ENCODE results near the gene RRP8.

DNA sequence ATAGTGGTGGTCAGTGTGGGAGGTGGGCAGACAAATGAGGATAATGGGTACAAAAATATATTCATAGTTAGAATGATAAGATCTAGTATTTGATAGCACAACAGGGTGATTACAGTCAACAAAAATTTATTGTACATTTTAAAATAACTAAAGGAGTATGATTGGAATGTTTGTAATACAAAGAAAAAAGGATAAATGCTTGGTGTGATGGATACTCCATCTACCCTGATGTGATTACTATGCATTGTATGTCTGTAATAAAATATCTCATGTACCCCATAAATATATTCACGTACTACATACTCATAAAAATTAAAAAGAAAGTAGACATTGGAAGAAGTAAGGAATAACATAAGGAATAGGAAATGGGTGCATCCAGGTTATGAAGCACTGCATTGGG lies 15.4 kb downstream of the RRP8 start:
- TF ChIP-seq RAD21 (IDR thresholded peaks at IDR 0.05; ENCODE audit: low read depth) (no peak), CREB1 (IDR thresholded peaks at IDR 0.05; ENCODE audit: low read depth) (no peak), NFIC (IDR thresholded peaks at IDR 0.05) (no peak), YY1 (IDR thresholded peaks at IDR 0.05; ENCODE audit: low read depth) (no peak), TAF1 (IDR thresholded peaks at IDR 0.05; ENCODE audit: low read depth) (no peak), CEBPB (IDR thresholded peaks at IDR 0.05) (no peak), ZBTB7A (IDR thresholded peaks at IDR 0.05; ENCODE audit: low read depth) (no peak), FOXM1 (IDR thresholded peaks at IDR 0.05; ENCODE audit: borderline replicate concordance, low read depth) (no peak), EP300 (IDR thresholded peaks at IDR 0.05; ENCODE audit: borderline replicate concordance) (no peak), EGR1 (IDR thresholded peaks at IDR 0.05) (no peak)
- TF ChIP-seq, protein P1, sequence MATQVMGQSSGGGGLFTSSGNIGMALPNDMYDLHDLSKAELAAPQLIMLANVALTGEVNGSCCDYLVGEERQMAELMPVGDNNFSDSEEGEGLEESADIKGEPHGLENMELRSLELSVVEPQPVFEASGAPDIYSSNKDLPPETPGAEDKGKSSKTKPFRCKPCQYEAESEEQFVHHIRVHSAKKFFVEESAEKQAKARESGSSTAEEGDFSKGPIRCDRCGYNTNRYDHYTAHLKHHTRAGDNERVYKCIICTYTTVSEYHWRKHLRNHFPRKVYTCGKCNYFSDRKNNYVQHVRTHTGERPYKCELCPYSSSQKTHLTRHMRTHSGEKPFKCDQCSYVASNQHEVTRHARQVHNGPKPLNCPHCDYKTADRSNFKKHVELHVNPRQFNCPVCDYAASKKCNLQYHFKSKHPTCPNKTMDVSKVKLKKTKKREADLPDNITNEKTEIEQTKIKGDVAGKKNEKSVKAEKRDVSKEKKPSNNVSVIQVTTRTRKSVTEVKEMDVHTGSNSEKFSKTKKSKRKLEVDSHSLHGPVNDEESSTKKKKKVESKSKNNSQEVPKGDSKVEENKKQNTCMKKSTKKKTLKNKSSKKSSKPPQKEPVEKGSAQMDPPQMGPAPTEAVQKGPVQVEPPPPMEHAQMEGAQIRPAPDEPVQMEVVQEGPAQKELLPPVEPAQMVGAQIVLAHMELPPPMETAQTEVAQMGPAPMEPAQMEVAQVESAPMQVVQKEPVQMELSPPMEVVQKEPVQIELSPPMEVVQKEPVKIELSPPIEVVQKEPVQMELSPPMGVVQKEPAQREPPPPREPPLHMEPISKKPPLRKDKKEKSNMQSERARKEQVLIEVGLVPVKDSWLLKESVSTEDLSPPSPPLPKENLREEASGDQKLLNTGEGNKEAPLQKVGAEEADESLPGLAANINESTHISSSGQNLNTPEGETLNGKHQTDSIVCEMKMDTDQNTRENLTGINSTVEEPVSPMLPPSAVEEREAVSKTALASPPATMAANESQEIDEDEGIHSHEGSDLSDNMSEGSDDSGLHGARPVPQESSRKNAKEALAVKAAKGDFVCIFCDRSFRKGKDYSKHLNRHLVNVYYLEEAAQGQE (IDR thresholded peaks at IDR 0.05; ENCODE audit: low read depth) = no peak
- TF ChIP-seq, protein P2, sequence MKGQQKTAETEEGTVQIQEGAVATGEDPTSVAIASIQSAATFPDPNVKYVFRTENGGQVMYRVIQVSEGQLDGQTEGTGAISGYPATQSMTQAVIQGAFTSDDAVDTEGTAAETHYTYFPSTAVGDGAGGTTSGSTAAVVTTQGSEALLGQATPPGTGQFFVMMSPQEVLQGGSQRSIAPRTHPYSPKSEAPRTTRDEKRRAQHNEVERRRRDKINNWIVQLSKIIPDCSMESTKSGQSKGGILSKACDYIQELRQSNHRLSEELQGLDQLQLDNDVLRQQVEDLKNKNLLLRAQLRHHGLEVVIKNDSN (IDR thresholded peaks at IDR 0.05) = no peak
- TF ChIP-seq, protein P3, sequence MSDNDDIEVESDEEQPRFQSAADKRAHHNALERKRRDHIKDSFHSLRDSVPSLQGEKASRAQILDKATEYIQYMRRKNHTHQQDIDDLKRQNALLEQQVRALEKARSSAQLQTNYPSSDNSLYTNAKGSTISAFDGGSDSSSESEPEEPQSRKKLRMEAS (IDR thresholded peaks at IDR 0.05) = no peak

Data from Ishikawa (cell line).